Thyroid gland (tissue), 4 donors: ENCODE results near the gene PHEX. TPM values are rescaled to one million over a fixed set of nuclear protein-coding genes. Genes with fewer than 3 reads are reported as not detected.

ENCODE experiments used
- DNase-seq, 2 donors: peaks; one replicate each; pipeline ENCODE4 v3.0.0-alpha.2; 2019
- H3K27ac ChIP-seq, 3 donors: fragments of 200-600 bp; sonication (generic); 1 replicate in 2 of 3; 2 replicates in 1 of 3; pipeline ENCODE4 v1.5.1; 2016 to 2019; ENCODE audit warnings: mild to moderate bottlenecking in 1 of 3, moderate library complexity in 1 of 3
- H3K27me3 ChIP-seq: fragments of 200-600 bp; sonication (generic); one replicate; pipeline ENCODE4 v1.5.1; 2019
- H3K36me3 ChIP-seq, 2 donors: fragments of 200-600 bp; sonication (generic); one replicate each; pipeline ENCODE4 v1.5.1; 2016 to 2019
- H3K4me1 ChIP-seq, 2 donors: fragments of 200-600 bp; sonication (generic); one replicate each; pipeline ENCODE4 v1.5.1; 2017 to 2019
- H3K4me3 ChIP-seq, 3 donors: fragments of 200-600 bp; sonication (generic); replicated peaks in 1 of 3; 1 replicate in 2 of 3; 2 replicates in 1 of 3; pipeline ENCODE4 v1.5.1; 2016; ENCODE audit warnings: mild to moderate bottlenecking in 1 of 3
- H3K9me3 ChIP-seq: fragments of 200-600 bp; sonication (generic); one replicate; pipeline ENCODE4 v1.5.1; 2017
- POLR2A ChIP-seq, 2 donors: fragments of 450-650 bp; IDR thresholded peaks; one replicate each; pipeline ENCODE4 v1.6.1; 2017; ENCODE audit warnings: antibody characterized with exemption in 2 of 2, mild to moderate bottlenecking in 2 of 2, moderate library complexity in 1 of 2
- WGBS, 2 donors: methylation state at CpG; one replicate each; pipeline ENCODE4 v1.1.5; 2017; 5-methylcytosine and 5-hydroxymethylcytosine counted together
- intact Hi-C: fragments of 100-400 bp; cut with DNase I; formaldehyde crosslinking; loops from one replicate; pipeline ENCODE4 v1.15.1; 2023
- total RNA-seq, 4 donors: library from RNA; depleted of rRNA; stranded (reverse); fragments of >200 nt; gene quantifications; one replicate each; pipeline ENCODE4 v1.2.3, GENCODE V29; 2016
- TF ChIP-seq, protein P1 (sequence below), 6 experiments: fragments of 200-600 bp in 3 of 6; fragments of 450-650 bp in 3 of 6; sonication (generic) in 3 of 6; IDR thresholded peaks; one replicate each; pipeline ENCODE4 v1.5.1; 2016 to 2019; ENCODE audit warnings: antibody characterized with exemption in 6 of 6, mild to moderate bottlenecking in 2 of 6, inconsistent platforms in 1 of 6, moderate library complexity in 1 of 6

Gene PHEX
- total RNA-seq, 4 donors from 2014 or later = 1.5 to 12.4 (median 5.2) TPM

DNA sequence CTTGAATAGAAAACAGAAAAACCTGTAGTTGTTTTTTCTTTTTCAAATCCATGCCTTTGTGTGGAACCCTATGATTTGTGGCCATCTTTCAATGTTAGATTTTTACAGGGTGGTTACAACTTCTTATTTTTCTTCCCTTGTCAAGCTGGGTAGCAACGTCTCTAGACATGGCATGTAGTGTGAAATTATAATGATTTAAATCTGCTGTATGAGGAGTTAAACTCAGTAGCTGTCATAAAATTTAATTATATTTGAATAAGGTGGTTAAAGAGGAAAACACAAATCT, 162.5 kb downstream of the PHEX start:
- Histone ChIP-seq H3K36me3 (no peaks in the 10 kb centered on the region), H3K27me3 (no peaks in the 10 kb centered on the region), H3K27ac (no peak overlapping the region), H3K4me1 (no peaks in the 10 kb centered on the region), H3K9me3 (no peaks in the 10 kb centered on the region), H3K4me3 (no peak overlapping the region)
- no peak for DNase-seq
- TF ChIP-seq, protein P1, sequence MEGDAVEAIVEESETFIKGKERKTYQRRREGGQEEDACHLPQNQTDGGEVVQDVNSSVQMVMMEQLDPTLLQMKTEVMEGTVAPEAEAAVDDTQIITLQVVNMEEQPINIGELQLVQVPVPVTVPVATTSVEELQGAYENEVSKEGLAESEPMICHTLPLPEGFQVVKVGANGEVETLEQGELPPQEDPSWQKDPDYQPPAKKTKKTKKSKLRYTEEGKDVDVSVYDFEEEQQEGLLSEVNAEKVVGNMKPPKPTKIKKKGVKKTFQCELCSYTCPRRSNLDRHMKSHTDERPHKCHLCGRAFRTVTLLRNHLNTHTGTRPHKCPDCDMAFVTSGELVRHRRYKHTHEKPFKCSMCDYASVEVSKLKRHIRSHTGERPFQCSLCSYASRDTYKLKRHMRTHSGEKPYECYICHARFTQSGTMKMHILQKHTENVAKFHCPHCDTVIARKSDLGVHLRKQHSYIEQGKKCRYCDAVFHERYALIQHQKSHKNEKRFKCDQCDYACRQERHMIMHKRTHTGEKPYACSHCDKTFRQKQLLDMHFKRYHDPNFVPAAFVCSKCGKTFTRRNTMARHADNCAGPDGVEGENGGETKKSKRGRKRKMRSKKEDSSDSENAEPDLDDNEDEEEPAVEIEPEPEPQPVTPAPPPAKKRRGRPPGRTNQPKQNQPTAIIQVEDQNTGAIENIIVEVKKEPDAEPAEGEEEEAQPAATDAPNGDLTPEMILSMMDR (IDR thresholded peaks at IDR 0.05) = no peak
- TF ChIP-seq POLR2A (IDR thresholded peaks at IDR 0.05) = no peak
- WGBS, 2 donors = 91 to 97% methylated on average over 1 of the region's 1 CpG
- intact Hi-C loops = no loop called here

DNA sequence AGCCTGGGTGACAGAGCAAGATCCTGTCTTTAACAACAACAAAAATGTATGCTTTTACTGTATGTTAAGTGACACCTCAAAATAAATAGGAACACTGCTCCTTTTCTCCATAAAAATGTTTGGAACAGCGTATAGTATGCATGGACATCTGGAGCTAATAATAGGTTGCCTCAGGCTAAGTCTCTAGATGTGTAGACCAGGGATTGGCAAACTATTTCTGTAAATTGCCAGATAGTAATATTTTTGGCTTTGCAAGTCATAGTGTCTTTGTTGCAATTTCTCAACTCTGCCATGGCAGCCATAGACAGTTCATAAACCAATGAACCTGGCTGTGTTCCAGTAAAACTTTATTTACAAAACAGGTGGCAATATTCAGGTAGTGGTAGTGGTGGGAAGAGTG, 164.0 kb downstream of the PHEX start:
- H3K27me3 ChIP-seq = no peaks in the 10 kb centered on the region
- H3K4me1 ChIP-seq = no peaks in the 10 kb centered on the region
- no peaks in the 10 kb centered on the region for H3K36me3 ChIP-seq
- H3K4me3 ChIP-seq = no peak overlapping the region
- intact Hi-C loops = no loop called here
- H3K27ac ChIP-seq = no peak overlapping the region
- no peak for TF ChIP-seq POLR2A (IDR thresholded peaks at IDR 0.05)
- TF ChIP-seq, protein P1 (IDR thresholded peaks at IDR 0.05) = no peak
- 88 to 94% methylated on average over 1 of the region's 1 CpG for WGBS, 2 donors
- no peak for DNase-seq
- no peaks in the 10 kb centered on the region for H3K9me3 ChIP-seq

DNA sequence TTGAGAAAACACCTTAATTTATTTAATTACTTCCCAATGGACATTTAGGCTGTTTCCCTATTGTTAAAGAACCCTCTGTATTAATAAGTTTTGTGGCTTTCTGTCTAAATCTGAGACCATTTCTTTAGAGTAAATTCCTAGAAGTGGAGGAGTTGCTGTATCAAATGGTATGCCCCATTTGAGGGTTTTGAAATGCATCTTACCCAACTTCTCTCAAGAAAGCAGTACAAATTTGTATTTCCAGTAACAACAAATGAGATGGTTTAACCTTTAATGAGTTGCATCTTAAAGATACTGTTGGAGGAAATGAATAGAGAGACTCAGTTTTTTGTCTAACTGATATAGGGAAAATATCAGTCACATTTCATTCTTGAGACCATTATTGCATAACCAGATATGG, 170.1 kb downstream of the PHEX start:
- DNase-seq = no peak
- Histone ChIP-seq H3K36me3 (no peaks in the 10 kb centered on the region), H3K4me1 (no peaks in the 10 kb centered on the region), H3K4me3 (no peak overlapping the region), H3K27ac (no peak overlapping the region), H3K27me3 (no peaks in the 10 kb centered on the region), H3K9me3 (no peaks in the 10 kb centered on the region)
- TF ChIP-seq POLR2A (IDR thresholded peaks at IDR 0.05) = no peak
- TF ChIP-seq, protein P1 (IDR thresholded peaks at IDR 0.05) = no peak
- intact Hi-C loops = no loop called here

DNA sequence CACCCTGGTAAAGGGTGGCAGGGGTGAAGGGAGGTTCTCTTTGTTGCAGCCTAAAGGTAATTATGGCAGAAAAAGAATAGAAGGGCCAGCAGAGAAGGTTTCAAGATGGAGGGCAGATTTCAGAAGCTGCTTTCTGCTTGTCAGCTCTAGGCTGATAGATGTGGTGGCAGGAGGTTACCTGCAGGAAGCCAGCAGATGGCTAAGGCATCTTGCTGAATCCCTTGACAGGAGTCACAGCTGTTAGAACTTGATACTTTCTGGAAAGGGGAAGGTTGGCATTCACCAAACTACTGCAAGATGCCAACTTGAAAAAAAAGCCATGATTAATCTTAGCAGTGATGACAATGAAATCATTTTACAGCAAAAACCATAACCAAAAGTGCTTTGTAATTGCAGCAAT, 171.1 kb downstream of the PHEX start:
- no peaks in the 10 kb centered on the region for H3K9me3 ChIP-seq
- intact Hi-C loops = no loop called here
- TF ChIP-seq POLR2A (IDR thresholded peaks at IDR 0.05) = no peak
- TF ChIP-seq, protein P1 (IDR thresholded peaks at IDR 0.05) = no peak
- H3K4me3 ChIP-seq = no peak overlapping the region
- H3K4me1 ChIP-seq = no peaks in the 10 kb centered on the region
- H3K27me3 ChIP-seq = no peaks in the 10 kb centered on the region
- DNase-seq = no peak
- no peaks in the 10 kb centered on the region for H3K36me3 ChIP-seq
- no peak overlapping the region for H3K27ac ChIP-seq

DNA sequence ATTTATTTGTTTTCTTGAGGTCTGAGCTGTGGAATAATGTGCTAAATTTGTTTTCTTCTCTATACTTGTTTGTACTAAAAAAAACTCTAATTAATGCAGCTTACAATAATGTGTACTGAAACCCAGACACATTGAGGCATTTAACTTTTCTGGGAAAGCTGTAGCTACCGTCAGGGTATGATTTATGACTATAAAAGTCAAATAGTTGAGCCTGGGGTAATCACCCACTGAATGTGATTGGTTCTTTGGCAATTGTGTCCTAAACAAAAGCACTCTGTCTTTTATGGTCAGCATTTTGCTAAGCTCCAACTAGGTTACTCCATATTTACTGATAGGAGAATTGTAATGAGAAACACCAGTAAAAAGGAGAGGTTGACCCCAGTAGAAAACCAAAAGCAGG, 174.7 kb downstream of the PHEX start:
- intact Hi-C loops = no loop called here
- DNase-seq = no peak
- Histone ChIP-seq H3K4me1 (no peaks in the 10 kb centered on the region), H3K36me3 (no peaks in the 10 kb centered on the region), H3K27me3 (no peaks in the 10 kb centered on the region), H3K4me3 (no peak overlapping the region), H3K9me3 (no peaks in the 10 kb centered on the region), H3K27ac (no peak overlapping the region)
- TF ChIP-seq, protein P1 (IDR thresholded peaks at IDR 0.05) = no peak
- no peak for TF ChIP-seq POLR2A (IDR thresholded peaks at IDR 0.05)
- 89 to 94% methylated on average over 1 of the region's 1 CpG for WGBS, 2 donors
